VCaP (cell line): ENCODE measurements around the gene SPATA7.

Source experiments
- H3K27ac ChIP-seq: fragments of 450-650 bp; 2 replicates; pipeline ENCODE4 v1.5.1; 2017
- TF ChIP-seq, protein P1 (sequence below): fragments of 450-650 bp; conservative IDR thresholded peaks from 2 replicates; pipeline ENCODE4 v1.5.1; 2017; ENCODE audit warnings: mild to moderate bottlenecking, moderate library complexity

The SPATA7 gene

GRCh38 chr14:88385212-88386101 is at the start of gene SPATA7:
Gene SPATA7, plus strand, starts transcription at chr14:88385657. Its CDS starts 162 bp downstream, at chr14:88385819.
- TF ChIP-seq, protein P1, sequence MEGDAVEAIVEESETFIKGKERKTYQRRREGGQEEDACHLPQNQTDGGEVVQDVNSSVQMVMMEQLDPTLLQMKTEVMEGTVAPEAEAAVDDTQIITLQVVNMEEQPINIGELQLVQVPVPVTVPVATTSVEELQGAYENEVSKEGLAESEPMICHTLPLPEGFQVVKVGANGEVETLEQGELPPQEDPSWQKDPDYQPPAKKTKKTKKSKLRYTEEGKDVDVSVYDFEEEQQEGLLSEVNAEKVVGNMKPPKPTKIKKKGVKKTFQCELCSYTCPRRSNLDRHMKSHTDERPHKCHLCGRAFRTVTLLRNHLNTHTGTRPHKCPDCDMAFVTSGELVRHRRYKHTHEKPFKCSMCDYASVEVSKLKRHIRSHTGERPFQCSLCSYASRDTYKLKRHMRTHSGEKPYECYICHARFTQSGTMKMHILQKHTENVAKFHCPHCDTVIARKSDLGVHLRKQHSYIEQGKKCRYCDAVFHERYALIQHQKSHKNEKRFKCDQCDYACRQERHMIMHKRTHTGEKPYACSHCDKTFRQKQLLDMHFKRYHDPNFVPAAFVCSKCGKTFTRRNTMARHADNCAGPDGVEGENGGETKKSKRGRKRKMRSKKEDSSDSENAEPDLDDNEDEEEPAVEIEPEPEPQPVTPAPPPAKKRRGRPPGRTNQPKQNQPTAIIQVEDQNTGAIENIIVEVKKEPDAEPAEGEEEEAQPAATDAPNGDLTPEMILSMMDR = no peak
- peak within 1 kb of the TSS; percentile 70 for H3K27ac ChIP-seq

DNA sequence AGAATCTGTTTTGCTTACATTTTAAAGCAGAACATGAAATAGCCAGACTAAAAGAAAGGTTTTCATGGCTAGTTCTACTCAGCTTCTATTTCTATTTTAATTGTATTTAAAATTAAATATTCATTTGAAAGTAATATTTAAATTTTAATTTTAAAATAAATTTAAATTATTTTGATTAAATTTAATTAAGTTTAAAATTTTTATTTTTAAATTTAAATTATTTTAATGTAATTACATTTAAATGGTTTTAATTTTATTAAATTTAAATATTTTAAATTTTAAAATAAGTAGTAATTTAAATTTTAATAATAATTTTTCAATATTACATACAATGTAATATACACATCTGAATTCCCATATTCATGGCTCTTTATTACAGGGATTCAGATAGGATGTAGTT is 45.1 kb upstream of the SPATA7 start:
- H3K27ac ChIP-seq = no peak overlapping the region
- TF ChIP-seq, protein P1 = no peak

GRCh38 chr14:88342980-88343379 is 42.5 kb upstream of the SPATA7 start:
- no peak overlapping the region for H3K27ac ChIP-seq
- TF ChIP-seq, protein P1 = no peak

DNA sequence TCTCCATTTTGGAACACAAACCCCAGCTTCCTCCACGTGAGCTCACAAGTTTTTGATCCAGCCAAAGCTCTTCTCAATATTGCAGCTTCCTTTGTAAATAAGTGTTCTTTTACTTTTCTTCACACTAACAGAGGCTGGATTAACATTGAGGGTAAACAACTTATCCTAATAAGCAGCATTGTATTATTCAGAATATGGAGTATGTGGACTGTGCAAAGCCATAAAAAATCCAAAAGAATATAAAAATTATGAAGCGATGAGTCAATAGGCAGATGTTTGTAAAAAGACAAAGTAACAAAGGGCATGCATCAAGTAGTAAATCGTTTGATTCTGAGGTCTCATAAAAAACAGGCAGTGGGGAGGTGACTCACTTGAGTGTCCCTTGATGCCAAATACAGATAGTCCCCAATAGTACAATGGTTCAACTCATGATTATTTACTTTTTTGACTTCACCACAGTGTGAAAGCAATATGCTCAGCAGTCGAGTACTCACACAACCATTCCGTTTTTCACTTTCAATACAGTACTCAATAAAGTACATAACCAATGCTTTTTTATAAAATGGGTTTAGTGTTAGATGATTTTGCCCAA is 39.3 kb upstream of the SPATA7 start:
- no peak overlapping the region for H3K27ac ChIP-seq
- TF ChIP-seq, protein P1 = no peak

DNA sequence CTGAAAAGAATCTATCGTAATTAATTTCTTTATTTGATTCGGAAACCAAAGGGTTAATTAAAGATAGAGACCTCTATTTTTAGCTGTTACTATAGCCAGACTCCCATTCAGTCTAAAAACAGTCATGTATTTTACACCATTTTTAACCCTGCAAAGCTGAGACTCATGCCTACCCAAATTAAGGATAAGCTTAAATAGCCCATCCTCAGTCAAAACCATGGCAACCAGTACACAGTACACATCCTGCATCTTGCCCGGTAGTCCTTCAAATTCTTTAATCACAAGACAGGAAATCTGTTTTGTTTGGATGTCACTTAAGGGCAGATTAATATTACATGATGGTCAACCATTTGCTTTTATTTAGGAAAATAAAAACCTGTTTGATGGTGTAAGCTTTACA is 36.9 kb upstream of the SPATA7 start:
- TF ChIP-seq, protein P1 = no peak
- H3K27ac ChIP-seq = no peak overlapping the region

GRCh38 chr14:88351966-88352691 is 33.3 kb upstream of the SPATA7 start:
- H3K27ac ChIP-seq = no peak overlapping the region
- TF ChIP-seq, protein P1 = no peak

GRCh38 chr14:88352698-88353097 is 32.8 kb upstream of the SPATA7 start:
- H3K27ac ChIP-seq = no peak overlapping the region
- TF ChIP-seq, protein P1 = no peak
